Tibial artery (tissue), 4 donors: ENCODE results near the gene GPC6.

Experiments used
- DNase-seq, 2 donors: peaks; one replicate each; pipeline ENCODE4 v3.0.0-alpha.2; 2019
- H3K27ac ChIP-seq, 2 donors: fragments of 200-600 bp; sonication (generic) in 1 of 2; 1 replicate in 1 of 2; 2 replicates in 1 of 2; pipeline ENCODE4 v1.5.1; 2018 to 2019; ENCODE audit warnings: mild to moderate bottlenecking in 1 of 2
- H3K27me3 ChIP-seq, 2 donors: fragments of 200-600 bp; sonication (generic) in 1 of 2; one replicate each; pipeline versions ENCODE4 v1.5.1 to v1.6.0; 2016 to 2019
- H3K36me3 ChIP-seq, 3 donors: fragments of 200-600 bp; sonication (generic) in 2 of 3; one replicate each; pipeline ENCODE4 v1.5.1; 2016 to 2019; ENCODE audit warnings: mild to moderate bottlenecking in 2 of 3
- H3K4me1 ChIP-seq, 4 donors: fragments of 200-600 bp; sonication (generic) in 2 of 4; 1 replicate in 3 of 4; 2 replicates in 1 of 4; pipeline ENCODE4 v1.5.1; 2016 to 2019
- H3K4me3 ChIP-seq, 2 donors: fragments of 200-600 bp; sonication (generic) in 1 of 2; 1 replicate in 1 of 2; 2 replicates in 1 of 2; pipeline ENCODE4 v1.5.1; 2018 to 2019; ENCODE audit warnings: mild to moderate bottlenecking in 2 of 2
- H3K9me3 ChIP-seq, 3 donors: fragments of 200-600 bp; sonication (generic) in 1 of 3; one replicate each; pipeline ENCODE4 v1.5.1; 2016 to 2019
- intact Hi-C: fragments of 100-400 bp; cut with DNase I; formaldehyde crosslinking; loops from one replicate; pipeline ENCODE4 v1.15.0; 2023; ENCODE audit warnings: low total_unique reads
- TF ChIP-seq, protein P1 (sequence below), 2 experiments: fragments of 200-600 bp in 1 of 2; fragments of 450-650 bp in 1 of 2; IDR thresholded peaks; one replicate each; pipeline ENCODE4 v1.5.1; 2017 to 2019; ENCODE audit warnings: antibody characterized with exemption in 2 of 2, mild to moderate bottlenecking in 1 of 2, moderate library complexity in 1 of 2

Gene GPC6

DNA sequence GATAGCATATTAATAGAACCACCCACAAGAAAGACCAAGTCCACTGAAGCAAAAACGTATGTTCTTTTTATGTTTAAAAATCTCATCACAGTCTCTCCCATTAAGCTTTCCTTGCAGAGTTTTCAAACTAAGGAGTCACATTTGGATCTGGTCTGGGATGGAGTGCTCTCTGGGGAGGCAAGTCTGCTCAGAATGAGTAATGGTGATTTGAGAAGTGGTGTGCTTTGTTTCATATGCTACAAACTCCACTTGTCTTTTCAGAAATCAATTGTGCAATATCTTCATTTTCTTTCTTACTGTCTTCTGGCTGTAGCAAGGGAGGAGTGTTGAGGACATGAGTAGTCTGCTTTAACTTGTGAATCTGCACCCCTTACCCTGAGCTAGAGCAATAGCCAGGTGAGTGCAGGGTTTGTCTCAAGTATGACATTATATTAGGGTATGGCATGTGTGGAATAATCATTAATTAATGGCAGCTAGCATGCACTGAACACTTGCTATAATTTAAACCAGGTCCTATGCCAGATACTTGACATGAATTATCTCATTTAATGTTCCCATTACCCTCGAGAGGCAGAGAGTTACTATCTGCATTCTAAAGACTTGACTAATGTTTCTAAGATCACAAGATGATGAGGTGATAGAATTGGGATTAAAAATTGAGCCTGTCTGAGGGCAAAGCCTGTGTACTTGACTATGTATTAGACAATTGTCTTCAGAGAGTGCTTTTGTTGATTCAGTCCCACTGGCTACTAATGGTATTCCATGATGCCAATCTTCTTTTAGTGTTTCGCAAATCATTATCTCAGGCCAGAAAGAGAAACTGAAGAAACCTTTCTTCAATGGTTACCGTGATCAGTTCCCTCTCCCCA lies 171.8 kb downstream of the GPC6 start:
- Histone ChIP-seq H3K4me1 (peaks cover 0 to 15% (median 3%) of the 10 kb centered on the region in 4 donors), H3K4me3 (no peak overlapping the region), H3K27ac (no peak overlapping the region), H3K27me3 (no peaks in the 10 kb centered on the region), H3K36me3 (no peaks in the 10 kb centered on the region), H3K9me3 (no peaks in the 10 kb centered on the region)
- TF ChIP-seq, protein P1, sequence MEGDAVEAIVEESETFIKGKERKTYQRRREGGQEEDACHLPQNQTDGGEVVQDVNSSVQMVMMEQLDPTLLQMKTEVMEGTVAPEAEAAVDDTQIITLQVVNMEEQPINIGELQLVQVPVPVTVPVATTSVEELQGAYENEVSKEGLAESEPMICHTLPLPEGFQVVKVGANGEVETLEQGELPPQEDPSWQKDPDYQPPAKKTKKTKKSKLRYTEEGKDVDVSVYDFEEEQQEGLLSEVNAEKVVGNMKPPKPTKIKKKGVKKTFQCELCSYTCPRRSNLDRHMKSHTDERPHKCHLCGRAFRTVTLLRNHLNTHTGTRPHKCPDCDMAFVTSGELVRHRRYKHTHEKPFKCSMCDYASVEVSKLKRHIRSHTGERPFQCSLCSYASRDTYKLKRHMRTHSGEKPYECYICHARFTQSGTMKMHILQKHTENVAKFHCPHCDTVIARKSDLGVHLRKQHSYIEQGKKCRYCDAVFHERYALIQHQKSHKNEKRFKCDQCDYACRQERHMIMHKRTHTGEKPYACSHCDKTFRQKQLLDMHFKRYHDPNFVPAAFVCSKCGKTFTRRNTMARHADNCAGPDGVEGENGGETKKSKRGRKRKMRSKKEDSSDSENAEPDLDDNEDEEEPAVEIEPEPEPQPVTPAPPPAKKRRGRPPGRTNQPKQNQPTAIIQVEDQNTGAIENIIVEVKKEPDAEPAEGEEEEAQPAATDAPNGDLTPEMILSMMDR (IDR thresholded peaks at IDR 0.05) = no peak
- intact Hi-C loops = no loop called here
- no peak for DNase-seq

DNA sequence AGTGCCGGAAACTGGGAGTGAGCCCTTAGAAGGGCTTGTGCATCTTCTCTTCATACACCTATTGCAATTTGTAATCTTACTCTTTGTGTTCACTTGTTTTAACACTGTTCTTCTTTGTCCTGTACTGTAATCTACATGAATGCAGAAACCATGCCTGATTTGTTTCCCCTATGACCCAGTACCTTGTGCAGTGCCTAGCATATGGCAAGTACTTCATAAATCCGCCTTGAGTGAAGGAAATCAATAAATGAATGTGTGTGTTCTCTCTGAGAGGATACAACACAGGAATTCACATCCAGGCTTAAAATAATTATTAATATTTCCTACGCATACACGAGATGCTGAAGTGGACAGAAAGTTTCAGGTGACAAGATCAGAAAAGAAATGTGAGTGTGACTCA lies 172.6 kb downstream of the GPC6 start:
- H3K27ac ChIP-seq = no peak overlapping the region
- intact Hi-C loops = no loop called here
- no peaks in the 10 kb centered on the region for H3K36me3 ChIP-seq
- no peak overlapping the region for H3K4me3 ChIP-seq
- DNase-seq = no peak
- no peaks in the 10 kb centered on the region for H3K27me3 ChIP-seq
- H3K9me3 ChIP-seq = no peaks in the 10 kb centered on the region
- H3K4me1 ChIP-seq = peaks cover 0 to 15% (median 3%) of the 10 kb centered on the region in 4 donors
- TF ChIP-seq, protein P1 (IDR thresholded peaks at IDR 0.05) = no peak

DNA sequence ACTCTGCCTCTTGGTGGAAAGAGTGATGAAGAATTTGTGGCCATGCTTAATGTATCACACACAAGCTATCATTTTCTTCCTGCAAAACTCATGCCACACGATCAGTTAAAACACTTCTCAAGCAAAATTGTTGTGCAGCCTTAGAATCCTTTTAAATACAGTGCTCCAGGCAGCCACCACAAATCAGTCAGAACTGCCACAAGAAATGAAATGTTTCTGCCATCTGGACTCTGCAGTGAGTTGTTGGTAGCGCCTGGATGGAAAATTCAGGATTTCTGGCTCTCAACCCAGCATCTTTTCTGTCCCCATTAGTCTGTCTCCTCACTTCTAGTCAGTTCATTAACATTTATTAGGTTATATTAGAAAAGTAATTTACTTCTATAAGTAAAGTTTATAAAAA lies 179.5 kb downstream of the GPC6 start:
- Histone ChIP-seq H3K9me3 (no peaks in the 10 kb centered on the region), H3K36me3 (no peaks in the 10 kb centered on the region), H3K4me3 (no peak overlapping the region), H3K4me1 (no peaks in the 10 kb centered on the region), H3K27ac (no peak overlapping the region), H3K27me3 (no peaks in the 10 kb centered on the region)
- DNase-seq = no peak
- TF ChIP-seq, protein P1 (IDR thresholded peaks at IDR 0.05) = no peak
- intact Hi-C loops = no loop called here

DNA sequence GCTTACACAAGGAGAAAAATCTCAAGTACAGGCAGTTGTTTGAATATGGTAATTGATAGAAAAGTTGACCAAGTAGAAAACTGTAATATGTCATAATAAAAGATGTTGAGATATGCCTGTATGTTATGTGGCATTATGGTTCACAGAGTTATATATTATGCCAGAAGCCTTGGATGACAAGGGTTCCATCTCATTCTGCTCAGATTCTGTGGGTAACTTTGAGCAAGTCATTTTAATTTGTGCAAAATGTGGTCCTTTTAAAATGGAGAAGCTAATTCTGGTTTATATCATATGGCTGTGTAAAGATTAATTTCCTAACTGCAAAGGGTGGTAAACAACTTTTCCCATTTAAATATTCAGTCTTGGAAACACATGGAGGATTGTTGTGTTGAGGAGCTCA lies 180.9 kb downstream of the GPC6 start:
- Histone ChIP-seq H3K4me3 (no peak overlapping the region), H3K4me1 (no peaks in the 10 kb centered on the region), H3K27me3 (no peaks in the 10 kb centered on the region), H3K27ac (no peak overlapping the region), H3K36me3 (no peaks in the 10 kb centered on the region), H3K9me3 (no peaks in the 10 kb centered on the region)
- intact Hi-C loops = no loop called here
- TF ChIP-seq, protein P1 (IDR thresholded peaks at IDR 0.05) = no peak
- no peak for DNase-seq

DNA sequence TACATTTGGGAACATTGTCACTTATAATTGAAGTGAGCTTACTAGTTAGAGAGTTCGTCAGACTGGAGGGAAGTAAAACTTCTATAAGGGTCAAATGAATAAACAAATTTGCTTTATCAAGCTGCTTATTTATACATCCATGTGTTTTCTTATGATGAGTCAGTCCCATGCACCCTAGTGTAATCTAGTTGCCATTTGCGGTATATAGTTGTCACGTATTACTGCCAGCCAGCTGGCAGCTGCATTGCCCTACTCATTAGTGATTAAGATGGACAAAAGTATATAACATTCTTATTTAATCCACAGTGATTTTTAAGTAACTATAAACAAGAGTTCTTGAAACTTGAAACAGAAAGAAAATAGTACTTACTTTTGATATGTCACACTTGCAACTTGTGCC lies 182.4 kb downstream of the GPC6 start:
- Histone ChIP-seq H3K4me1 (peaks cover 0 to 4% (median 0%) of the 10 kb centered on the region in 4 donors), H3K4me3 (no peak overlapping the region), H3K9me3 (no peaks in the 10 kb centered on the region), H3K27ac (no peak overlapping the region), H3K27me3 (no peaks in the 10 kb centered on the region), H3K36me3 (no peaks in the 10 kb centered on the region)
- intact Hi-C loops = no loop called here
- DNase-seq = no peak
- TF ChIP-seq, protein P1 (IDR thresholded peaks at IDR 0.05) = no peak
